ENCODE measurements around the gene CBX4. TPM values are rescaled to one million over a fixed set of nuclear protein-coding genes. Genes with fewer than 3 reads are reported as not detected.

The CBX4 gene
- total RNA-seq, 4 donors from 2014 or later, result 11.6 to 15.3 (median 14.4) TPM

- no peaks in the 10 kb centered on the region for H3K9me3 ChIP-seq
- peaks cover 21 to 74% of the 10 kb centered on the region in 2 donors for H3K27me3 ChIP-seq
- peaks cover 4 to 72% (median 48%) of the 10 kb centered on the region in 4 donors for H3K4me1 ChIP-seq
- peak overlapping the region; percentile 43 to 86 (median 58) for H3K27ac ChIP-seq
- H3K4me3 ChIP-seq, result peak overlapping the region; percentile 56 to 76 (median 70)
- WGBS, 2 donors, result 2 to 4% methylated on average over 12 to 19 of the region's 19 CpGs
- no peak for DNase-seq (ENCODE audit: low spot score in 2 of 2)
- H3K36me3 ChIP-seq, result peaks cover 0 to 10% (median 0%) of the 10 kb centered on the region in 3 donors
- TF ChIP-seq EP300 (IDR thresholded peaks at IDR 0.05) (no peak), CTCF (IDR thresholded peaks at IDR 0.05) (no peak), POLR2A (IDR thresholded peaks at IDR 0.05) (no peak)
These were observed 42.8 kb downstream of the CBX4 start for GRCh38 chr17:79796444-79796762.

- Histone ChIP-seq H3K27ac (no peak overlapping the region), H3K4me3 (peak overlapping the region in 2 of 4 donors; percentile 73 to 76), H3K36me3 (peaks cover 0 to 10% (median 0%) of the 10 kb centered on the region in 3 donors), H3K9me3 (no peaks in the 10 kb centered on the region), H3K27me3 (peaks cover 22 to 74% of the 10 kb centered on the region in 2 donors), H3K4me1 (peaks cover 4 to 72% (median 50%) of the 10 kb centered on the region in 4 donors)
- TF ChIP-seq POLR2A (IDR thresholded peaks at IDR 0.05), result no peak
- TF ChIP-seq CTCF (IDR thresholded peaks at IDR 0.05), result no peak
- no peak for TF ChIP-seq EP300 (IDR thresholded peaks at IDR 0.05)
- WGBS, 2 donors, result 79 to 80% methylated on average over 8 of the region's 8 CpGs
- no peak for DNase-seq (ENCODE audit: low spot score in 2 of 2)
These were observed 43.3 kb downstream of the CBX4 start for GRCh38 chr17:79795795-79796443.

GRCh38 chr17:79794659-79795511, 44.4 kb downstream of the CBX4 start:
- Histone ChIP-seq H3K4me3 (no peak overlapping the region), H3K4me1 (peaks cover 4 to 72% (median 48%) of the 10 kb centered on the region in 4 donors), H3K27me3 (peaks cover 20 to 74% of the 10 kb centered on the region in 2 donors), H3K27ac (no peak overlapping the region), H3K9me3 (no peaks in the 10 kb centered on the region), H3K36me3 (peaks cover 0 to 10% (median 0%) of the 10 kb centered on the region in 3 donors)
- no peak for DNase-seq (ENCODE audit: low spot score in 2 of 2)
- WGBS, 2 donors, result 86 to 89% methylated on average over 37 to 46 of the region's 47 CpGs
- no peak for TF ChIP-seq EP300 (IDR thresholded peaks at IDR 0.05)
- TF ChIP-seq CTCF (IDR thresholded peaks at IDR 0.05), result no peak
- no peak for TF ChIP-seq POLR2A (IDR thresholded peaks at IDR 0.05)

- DNase-seq (ENCODE audit: low spot score in 2 of 2), result no peak
- Histone ChIP-seq H3K27me3 (peaks cover 14 to 74% of the 10 kb centered on the region in 2 donors), H3K27ac (no peak overlapping the region), H3K9me3 (no peaks in the 10 kb centered on the region), H3K4me3 (no peak overlapping the region), H3K36me3 (peaks cover 0 to 10% (median 0%) of the 10 kb centered on the region in 3 donors), H3K4me1 (peaks cover 4 to 70% (median 45%) of the 10 kb centered on the region in 4 donors)
- no peak for TF ChIP-seq POLR2A (IDR thresholded peaks at IDR 0.05)
- no peak for TF ChIP-seq EP300 (IDR thresholded peaks at IDR 0.05)
- no peak for TF ChIP-seq CTCF (IDR thresholded peaks at IDR 0.05)
- WGBS, 2 donors, result 73 to 84% methylated on average over 3 of the region's 3 CpGs
These were observed 45.3 kb downstream of the CBX4 start for GRCh38 chr17:79793924-79794304.
